NT2/D1 (cell line): Measurements from ENCODE around the gene RASA2.

Source experiments
- YY1 ChIP-seq: IDR thresholded peaks from 2 replicates; pipeline ENCODE4 v1.6.1; 2011; ENCODE audit not compliant: insufficient read length, insufficient read depth
- ZNF274 ChIP-seq: IDR thresholded peaks from 2 replicates; pipeline ENCODE4 v1.6.1; 2011; ENCODE audit warnings: mild to moderate bottlenecking, low read depth, low read length

GRCh38 chr3:141466633-141467169 lies 20.1 kb upstream of the RASA2 start:
- TF ChIP-seq ZNF274 (no peak), YY1 (no peak)
